Neutrophil (primary cell): ENCODE data around the gene CCDC106.

Experiments
- H3K27ac ChIP-seq: fragments of 200-600 bp; sonication (generic); 2 replicates; pipeline ENCODE4 v1.5.1; 2016; ENCODE audit warnings: mild to moderate bottlenecking, moderate library complexity
- H3K27me3 ChIP-seq: fragments of 200-600 bp; sonication (generic); 2 replicates; pipeline ENCODE4 v1.6.0; 2016; ENCODE audit warnings: mild to moderate bottlenecking
- H3K36me3 ChIP-seq: fragments of 200-600 bp; sonication (generic); 2 replicates; pipeline ENCODE4 v1.5.1; 2017
- H3K4me1 ChIP-seq, 2 experiments: fragments of 200-600 bp in 1 of 2; sonication (generic) in 1 of 2; 1 replicate in 1 of 2; 2 replicates in 1 of 2; pipeline versions ENCODE4 v1.5.1 to v1.6.1; 2013 to 2016; ENCODE audit warnings: low read depth in 1 of 2, low read length in 1 of 2, mild to moderate bottlenecking in 1 of 2, moderate library complexity in 1 of 2; ENCODE audit not compliant: control insufficient read depth in 1 of 2, insufficient read depth in 1 of 2
- H3K4me3 ChIP-seq, 2 experiments: fragments of 200-600 bp in 1 of 2; sonication (generic) in 1 of 2; 1 replicate in 1 of 2; 2 replicates in 1 of 2; pipeline ENCODE4 v1.5.1; 2013 to 2016; ENCODE audit warnings: low read depth in 1 of 2, low read length in 1 of 2, mild to moderate bottlenecking in 1 of 2, moderate library complexity in 1 of 2
- H3K9me3 ChIP-seq: fragments of 200-600 bp; sonication (generic); 2 replicates; pipeline ENCODE4 v1.5.1; 2016
- CTCF ChIP-seq: fragments of 200-600 bp; sonication (generic); IDR thresholded peaks from 2 replicates; pipeline ENCODE4 v1.5.1; 2016; ENCODE audit warnings: antibody characterized with exemption

CCDC106 gene

DNA sequence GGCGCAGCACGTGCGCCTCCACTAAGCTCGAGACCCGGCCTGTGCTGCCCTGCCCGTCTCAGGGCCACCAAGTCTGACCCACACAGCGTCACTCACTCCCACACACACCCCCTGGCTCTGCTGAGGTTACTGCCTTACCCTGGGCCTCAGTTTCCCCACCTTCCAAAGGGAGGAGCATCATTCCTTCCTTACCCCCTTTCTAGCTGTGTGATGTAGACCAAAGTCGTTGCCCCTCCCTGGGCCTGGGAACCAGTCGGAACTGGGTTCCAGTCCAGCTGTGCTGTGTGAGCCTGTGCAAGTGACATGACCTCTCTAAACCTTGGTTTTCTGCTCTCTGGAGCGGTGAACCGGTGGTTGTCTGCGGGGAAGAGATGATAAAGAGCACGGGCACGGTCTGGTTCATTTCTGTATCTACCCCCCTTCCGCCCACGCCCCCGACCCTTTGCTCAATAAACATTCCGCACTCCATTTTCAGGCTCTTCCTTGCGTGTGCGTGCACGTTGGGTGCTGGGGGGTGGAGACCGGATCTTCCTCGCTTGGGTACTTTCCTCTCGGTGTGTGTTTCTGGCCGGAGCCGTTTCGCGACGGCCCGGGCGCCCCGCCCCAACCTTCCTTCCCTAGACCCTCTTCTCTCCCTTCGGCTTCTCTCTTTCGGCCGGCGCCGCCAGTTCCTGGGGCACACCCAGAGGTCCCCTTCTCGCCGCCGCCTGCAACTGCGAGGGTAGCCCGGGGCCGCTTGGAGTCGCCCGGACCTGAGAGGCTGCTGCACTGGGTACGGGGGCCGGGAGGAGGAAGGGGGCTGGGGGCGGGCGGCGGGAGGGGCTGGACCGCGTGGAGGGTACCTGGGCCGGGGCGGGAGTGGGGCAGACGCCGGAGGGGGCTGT, 4.8 kb upstream of the CCDC106 start, which contains the start of gene ZNF581:
Gene ZNF581, plus strand, starts transcription at position 647 of the 884 bp plus-strand sequence. CDS start 923 bp downstream, outside the sequence.
- Histone ChIP-seq H3K36me3 (peaks cover 18% of the 10 kb centered on the region), H3K27ac (peak within 1 kb of the TSS; percentile 83), H3K27me3 (peaks cover 47% of the 10 kb centered on the region), H3K9me3 (no peaks in the 10 kb centered on the region), H3K4me1 (peaks cover 53 to 66% of the 10 kb centered on the region in 2 experiments), H3K4me3 (peak within 1 kb of the TSS; percentile 73 to 96)
- no peak for TF ChIP-seq CTCF

GRCh38 chr19:55643887-55644176, 4.2 kb upstream of the CCDC106 start:
- H3K36me3 ChIP-seq = peaks cover 14% of the 10 kb centered on the region
- H3K4me3 ChIP-seq = peak overlapping the region; percentile 73 to 96
- TF ChIP-seq CTCF = no peak
- H3K27me3 ChIP-seq = peaks cover 53% of the 10 kb centered on the region
- H3K27ac ChIP-seq = peak overlapping the region; percentile 83
- H3K4me1 ChIP-seq = peaks cover 59 to 72% of the 10 kb centered on the region in 2 experiments
- no peaks in the 10 kb centered on the region for H3K9me3 ChIP-seq

GRCh38 chr19:55644191-55644833, 3.7 kb upstream of the CCDC106 start:
- H3K4me1 ChIP-seq = peaks cover 61 to 74% of the 10 kb centered on the region in 2 experiments
- peaks cover 14% of the 10 kb centered on the region for H3K36me3 ChIP-seq
- H3K4me3 ChIP-seq = peak overlapping the region; percentile 73 to 96
- no peaks in the 10 kb centered on the region for H3K9me3 ChIP-seq
- peak overlapping the region; percentile 83 for H3K27ac ChIP-seq
- no peak for TF ChIP-seq CTCF
- H3K27me3 ChIP-seq = peaks cover 57% of the 10 kb centered on the region

DNA sequence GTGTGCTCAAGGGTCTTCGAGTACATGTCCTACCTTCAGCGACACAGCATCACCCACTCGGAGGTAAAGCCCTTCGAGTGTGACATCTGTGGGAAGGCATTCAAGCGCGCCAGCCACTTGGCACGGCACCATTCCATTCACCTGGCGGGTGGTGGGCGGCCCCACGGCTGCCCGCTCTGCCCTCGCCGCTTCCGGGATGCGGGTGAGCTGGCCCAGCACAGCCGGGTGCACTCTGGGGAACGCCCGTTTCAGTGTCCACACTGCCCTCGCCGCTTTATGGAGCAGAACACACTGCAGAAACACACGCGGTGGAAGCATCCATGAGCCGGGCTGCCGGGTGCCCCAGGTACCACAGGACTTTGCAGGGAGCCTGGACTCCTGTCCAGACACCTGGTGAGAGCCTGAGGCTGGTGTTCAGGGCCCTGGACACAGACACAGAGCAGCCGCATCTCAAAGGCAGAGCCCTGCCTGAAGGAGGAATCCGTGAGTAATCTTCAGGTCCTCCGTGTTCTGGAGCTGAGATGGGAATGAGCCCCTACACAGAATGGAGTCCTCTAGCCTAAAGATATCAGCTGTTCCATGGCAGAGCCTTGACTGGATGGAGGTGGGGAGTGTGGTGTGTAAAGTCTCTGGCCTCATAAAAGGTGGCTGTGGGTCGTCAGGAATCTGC, 3.0 kb upstream of the CCDC106 start:
- H3K27ac ChIP-seq = no peak overlapping the region
- TF ChIP-seq CTCF = no peak
- peaks cover 14% of the 10 kb centered on the region for H3K36me3 ChIP-seq
- H3K9me3 ChIP-seq = no peaks in the 10 kb centered on the region
- peaks cover 58 to 72% of the 10 kb centered on the region in 2 experiments for H3K4me1 ChIP-seq
- peak overlapping the region; percentile 73 to 96 for H3K4me3 ChIP-seq
- peaks cover 55% of the 10 kb centered on the region for H3K27me3 ChIP-seq

DNA sequence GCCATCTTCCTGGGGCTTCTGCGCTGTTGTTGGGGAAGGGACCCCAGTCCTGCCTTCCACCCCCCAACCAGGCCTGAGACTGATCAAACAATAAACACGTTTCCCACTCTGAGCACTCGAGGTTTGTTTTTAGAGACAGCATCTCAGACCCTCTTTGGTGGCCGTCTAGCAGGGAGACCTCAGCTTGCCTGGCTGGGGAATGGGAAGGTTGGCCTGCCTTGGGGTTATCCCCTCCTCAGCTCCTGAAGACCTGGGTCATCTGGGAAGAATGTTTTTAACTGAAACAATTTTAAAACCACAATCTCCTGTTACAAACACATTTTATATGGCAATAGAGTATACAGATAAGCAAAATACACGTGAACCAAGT, 2.5 kb upstream of the CCDC106 start:
- peaks cover 14% of the 10 kb centered on the region for H3K36me3 ChIP-seq
- TF ChIP-seq CTCF = no peak
- peaks cover 53 to 66% of the 10 kb centered on the region in 2 experiments for H3K4me1 ChIP-seq
- no peak overlapping the region for H3K27ac ChIP-seq
- no peaks in the 10 kb centered on the region for H3K9me3 ChIP-seq
- no peak overlapping the region for H3K4me3 ChIP-seq
- H3K27me3 ChIP-seq = peaks cover 50% of the 10 kb centered on the region
